KMS-11 (cell line): ENCODE data around the gene CACNG5.

ENCODE experiments used
- H2AFZ ChIP-seq: fragments of 200-600 bp; sonication (generic); 2 replicates; pipeline ENCODE4 v1.6.1; 2016; ENCODE audit warnings: antibody characterized with exemption, mixed run types, low read depth
- H3K27ac ChIP-seq: fragments of 200-600 bp; sonication (generic); 2 replicates; pipeline ENCODE4 v1.6.1; 2016; ENCODE audit warnings: mild to moderate bottlenecking, mixed run types
- H3K27me3 ChIP-seq: fragments of 200-600 bp; sonication (generic); 2 replicates; pipeline ENCODE4 v1.6.1; 2017; ENCODE audit warnings: mild to moderate bottlenecking, low read depth, mixed run types, moderate library complexity; ENCODE audit not compliant: insufficient read depth
- H3K36me3 ChIP-seq: fragments of 200-600 bp; sonication (generic); 2 replicates; pipeline ENCODE4 v1.6.1; 2017; ENCODE audit warnings: mild to moderate bottlenecking, mixed run types; ENCODE audit not compliant: insufficient read depth
- H3K4me1 ChIP-seq: fragments of 200-600 bp; sonication (generic); 2 replicates; pipeline ENCODE4 v1.6.1; 2016; ENCODE audit warnings: mild to moderate bottlenecking, low read depth, mixed run types; ENCODE audit not compliant: poor library complexity, severe bottlenecking
- H3K4me2 ChIP-seq: fragments of 200-600 bp; sonication (generic); 2 replicates; pipeline ENCODE4 v1.7.0; 2016; ENCODE audit warnings: mild to moderate bottlenecking, mixed run types
- H3K4me3 ChIP-seq: fragments of 200-600 bp; sonication (generic); IDR thresholded peaks from 2 replicates; pipeline ENCODE4 v1.6.1; 2017; ENCODE audit warnings: low read depth, low read length, mixed read lengths; ENCODE audit not compliant: insufficient read depth
- H3K79me2 ChIP-seq: fragments of 200-600 bp; sonication (generic); 2 replicates; pipeline ENCODE4 v1.6.1; 2016; ENCODE audit warnings: low read depth, mixed run types; ENCODE audit not compliant: insufficient read depth
- H3K9ac ChIP-seq: fragments of 200-600 bp; sonication (generic); 2 replicates; pipeline ENCODE4 v1.6.1; 2016; ENCODE audit warnings: mild to moderate bottlenecking, mixed run types
- H4K20me1 ChIP-seq: fragments of 200-600 bp; sonication (generic); 2 replicates; pipeline ENCODE4 v1.6.1; 2016; ENCODE audit warnings: mild to moderate bottlenecking, mixed run types; ENCODE audit not compliant: insufficient read depth
- CTCF ChIP-seq: fragments of 200-600 bp; sonication (generic); conservative IDR thresholded peaks from 2 replicates; pipeline ENCODE4 v1.6.1; 2017; ENCODE audit warnings: low read depth, mild to moderate bottlenecking, antibody characterized with exemption, low read length, moderate library complexity, mixed read lengths

The CACNG5 gene

GRCh38 chr17:66807182-66807581, 27.7 kb upstream of the CACNG5 start:
- Histone ChIP-seq H3K4me2 (no peak overlapping the region), H3K4me3 (no peak overlapping the region), H2AFZ (no peak overlapping the region), H4K20me1 (no peaks in the 10 kb centered on the region), H3K36me3 (no peaks in the 10 kb centered on the region), H3K79me2 (no peaks in the 10 kb centered on the region), H3K4me1 (no peaks in the 10 kb centered on the region), H3K27me3 (no peaks in the 10 kb centered on the region), H3K27ac (no peak overlapping the region), H3K9ac (no peak overlapping the region)
- no peak for TF ChIP-seq CTCF

- no peak overlapping the region for H3K4me3 ChIP-seq
- no peaks in the 10 kb centered on the region for H3K36me3 ChIP-seq
- H4K20me1 ChIP-seq: no peaks in the 10 kb centered on the region
- no peaks in the 10 kb centered on the region for H3K27me3 ChIP-seq
- H3K4me2 ChIP-seq: no peak overlapping the region
- no peaks in the 10 kb centered on the region for H3K4me1 ChIP-seq
- H3K27ac ChIP-seq: no peak overlapping the region
- no peak for TF ChIP-seq CTCF
- no peak overlapping the region for H2AFZ ChIP-seq
- no peaks in the 10 kb centered on the region for H3K79me2 ChIP-seq
- no peak overlapping the region for H3K9ac ChIP-seq
Observed at GRCh38 chr17:66809408-66809807, 25.5 kb upstream of the CACNG5 start.

- Histone ChIP-seq H2AFZ (no peak overlapping the region), H3K36me3 (no peaks in the 10 kb centered on the region), H3K79me2 (no peaks in the 10 kb centered on the region), H4K20me1 (no peaks in the 10 kb centered on the region), H3K4me1 (no peaks in the 10 kb centered on the region), H3K4me3 (no peak overlapping the region), H3K27ac (no peak overlapping the region), H3K4me2 (no peak overlapping the region), H3K27me3 (no peaks in the 10 kb centered on the region), H3K9ac (no peak overlapping the region)
- no peak for TF ChIP-seq CTCF
Observed at GRCh38 chr17:66810951-66811682, 23.8 kb upstream of the CACNG5 start.

- Histone ChIP-seq H3K4me1 (no peaks in the 10 kb centered on the region), H3K27me3 (no peaks in the 10 kb centered on the region), H3K9ac (no peak overlapping the region), H3K27ac (no peak overlapping the region), H4K20me1 (no peaks in the 10 kb centered on the region), H3K4me2 (no peak overlapping the region), H3K79me2 (no peaks in the 10 kb centered on the region), H3K4me3 (no peak overlapping the region), H2AFZ (no peak overlapping the region), H3K36me3 (no peaks in the 10 kb centered on the region)
- TF ChIP-seq CTCF: no peak
Observed at GRCh38 chr17:66811683-66812054, 23.2 kb upstream of the CACNG5 start.
